Measurements from ENCODE around the gene LTA4H.
"Not testable (repeated sequence)": the region's sequence is repeated elsewhere in the genome, so short reads cannot be mapped to it uniquely, and the experiment has no call there.

The LTA4H gene

DNA sequence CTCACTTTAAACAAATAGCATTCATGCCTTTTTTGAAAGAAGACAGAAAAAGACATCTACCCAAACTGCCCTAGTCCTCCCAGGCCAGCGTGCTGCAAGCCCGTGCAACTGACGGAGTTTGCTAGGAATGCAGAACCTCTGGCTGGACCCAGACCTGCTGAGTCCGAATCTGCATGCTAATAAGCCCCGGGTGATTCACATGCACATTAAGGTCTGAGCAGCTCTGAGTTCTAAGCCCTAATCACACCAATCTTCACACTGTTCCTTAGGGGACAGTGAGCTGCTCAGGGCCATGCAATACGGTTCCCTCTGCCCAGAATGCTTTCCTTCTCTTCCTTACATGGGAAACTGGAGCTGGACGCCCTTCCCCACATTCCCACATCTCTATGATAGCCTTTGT, 64.5 kb downstream of the LTA4H start:
- no peak for FAIRE-seq
- TF ChIP-seq, protein P1, sequence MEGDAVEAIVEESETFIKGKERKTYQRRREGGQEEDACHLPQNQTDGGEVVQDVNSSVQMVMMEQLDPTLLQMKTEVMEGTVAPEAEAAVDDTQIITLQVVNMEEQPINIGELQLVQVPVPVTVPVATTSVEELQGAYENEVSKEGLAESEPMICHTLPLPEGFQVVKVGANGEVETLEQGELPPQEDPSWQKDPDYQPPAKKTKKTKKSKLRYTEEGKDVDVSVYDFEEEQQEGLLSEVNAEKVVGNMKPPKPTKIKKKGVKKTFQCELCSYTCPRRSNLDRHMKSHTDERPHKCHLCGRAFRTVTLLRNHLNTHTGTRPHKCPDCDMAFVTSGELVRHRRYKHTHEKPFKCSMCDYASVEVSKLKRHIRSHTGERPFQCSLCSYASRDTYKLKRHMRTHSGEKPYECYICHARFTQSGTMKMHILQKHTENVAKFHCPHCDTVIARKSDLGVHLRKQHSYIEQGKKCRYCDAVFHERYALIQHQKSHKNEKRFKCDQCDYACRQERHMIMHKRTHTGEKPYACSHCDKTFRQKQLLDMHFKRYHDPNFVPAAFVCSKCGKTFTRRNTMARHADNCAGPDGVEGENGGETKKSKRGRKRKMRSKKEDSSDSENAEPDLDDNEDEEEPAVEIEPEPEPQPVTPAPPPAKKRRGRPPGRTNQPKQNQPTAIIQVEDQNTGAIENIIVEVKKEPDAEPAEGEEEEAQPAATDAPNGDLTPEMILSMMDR (IDR thresholded peaks at IDR 0.05; ENCODE audit: insufficient read depth, missing control alignments) = no peak
- no peak for DNase-seq (ENCODE audit: insufficient read length, low spot score)

DNA sequence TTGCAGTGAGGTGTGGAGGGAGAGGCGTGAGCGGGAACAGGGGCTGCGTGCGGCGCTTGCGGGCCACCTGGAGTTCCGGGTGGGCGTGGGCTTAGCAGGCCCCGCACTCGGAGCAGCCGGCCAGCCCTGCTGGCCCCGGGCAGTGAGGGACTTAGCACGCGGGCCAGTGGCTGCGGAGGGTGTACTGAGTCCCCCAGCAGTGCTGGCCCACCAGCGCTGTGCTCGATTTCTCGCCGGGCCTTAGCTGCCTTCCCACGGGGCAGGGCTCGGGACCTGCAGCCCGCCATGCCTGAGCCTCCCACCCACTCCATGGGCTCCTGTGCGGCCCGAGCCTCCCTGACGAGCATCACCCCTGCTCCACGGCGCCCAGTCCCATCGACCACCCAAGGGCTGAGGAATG, 66.3 kb downstream of the LTA4H start:
- not testable (repeated sequence) for DNase-seq (ENCODE audit: insufficient read length, low spot score); FAIRE-seq

DNA sequence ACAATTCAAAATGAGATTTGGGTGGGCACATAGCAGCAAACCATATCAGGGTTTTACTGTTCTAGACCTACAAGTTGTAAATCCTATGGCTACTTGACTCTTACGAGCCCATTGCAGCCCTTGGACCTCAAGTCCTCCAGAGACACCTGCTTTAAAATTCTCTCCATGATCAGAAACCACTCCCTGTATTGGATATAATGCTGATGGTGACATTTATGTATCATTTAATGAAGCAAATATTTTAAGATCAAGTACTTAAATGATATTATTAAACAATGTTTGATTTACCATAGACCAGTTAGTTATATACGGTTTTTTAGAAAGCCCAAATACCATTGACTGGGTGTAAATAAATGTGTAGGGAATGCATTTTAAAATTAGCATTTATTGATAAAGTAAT, 68.1 kb downstream of the LTA4H start:
- TF ChIP-seq, protein P1 (IDR thresholded peaks at IDR 0.05; ENCODE audit: insufficient read depth, missing control alignments) = no peak
- no peak for FAIRE-seq
- DNase-seq (ENCODE audit: insufficient read length, low spot score) = no peak

DNA sequence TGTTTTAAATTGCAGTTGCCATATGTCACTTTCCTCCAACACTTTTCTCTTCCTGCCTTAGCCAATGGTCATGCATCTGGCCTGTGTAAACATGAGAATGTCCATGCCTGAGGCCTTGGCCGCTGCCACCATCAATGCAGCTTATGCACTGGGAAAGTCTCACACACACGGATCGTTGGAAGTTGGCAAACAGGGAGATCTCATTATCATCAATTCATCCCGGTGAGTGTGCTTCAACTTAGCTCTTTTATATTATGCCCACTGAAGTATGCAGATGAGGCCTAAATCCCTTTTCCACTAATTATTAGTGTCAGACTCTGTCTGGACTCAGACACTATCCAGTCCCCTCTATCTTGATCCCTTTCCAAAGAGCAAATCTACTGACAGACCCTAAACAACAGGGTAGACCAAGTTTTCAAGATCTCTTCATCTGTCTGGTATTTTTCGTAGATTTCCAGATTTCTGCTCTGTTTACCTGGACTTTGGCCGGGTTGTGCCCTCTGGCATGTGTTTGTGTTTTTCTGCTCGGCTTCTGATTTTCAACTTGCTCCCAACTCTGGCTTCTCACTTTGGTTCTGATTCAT, 69.0 kb downstream of the LTA4H start:
- TF ChIP-seq, protein P1 (IDR thresholded peaks at IDR 0.05; ENCODE audit: insufficient read depth, missing control alignments) = no peak
- FAIRE-seq (no peak), DNase-seq (ENCODE audit: insufficient read length, low spot score) (no peak)

DNA sequence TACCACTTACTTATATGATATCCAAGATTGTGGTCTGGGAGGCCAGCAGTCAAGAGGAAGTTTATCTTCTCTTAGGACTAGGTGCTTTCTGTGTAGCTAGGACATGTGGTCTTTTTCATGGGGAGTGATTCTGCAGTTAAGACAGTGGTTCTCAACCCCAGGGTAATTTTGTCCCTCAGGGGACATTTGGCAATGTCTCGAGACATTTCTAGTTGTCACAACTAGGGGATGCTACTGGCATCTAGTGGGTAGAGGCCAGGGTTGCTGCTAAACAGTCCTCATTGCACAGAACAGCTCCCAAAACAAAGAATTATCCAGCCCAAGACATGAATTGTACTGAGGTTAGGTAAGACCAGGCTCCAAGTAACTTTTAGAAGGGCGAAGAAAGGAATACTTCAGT, 72.3 kb downstream of the LTA4H start:
- TF ChIP-seq, protein P1 (IDR thresholded peaks at IDR 0.05; ENCODE audit: insufficient read depth, missing control alignments) = no peak
- FAIRE-seq (no peak), DNase-seq (ENCODE audit: insufficient read length, low spot score) (no peak)

DNA sequence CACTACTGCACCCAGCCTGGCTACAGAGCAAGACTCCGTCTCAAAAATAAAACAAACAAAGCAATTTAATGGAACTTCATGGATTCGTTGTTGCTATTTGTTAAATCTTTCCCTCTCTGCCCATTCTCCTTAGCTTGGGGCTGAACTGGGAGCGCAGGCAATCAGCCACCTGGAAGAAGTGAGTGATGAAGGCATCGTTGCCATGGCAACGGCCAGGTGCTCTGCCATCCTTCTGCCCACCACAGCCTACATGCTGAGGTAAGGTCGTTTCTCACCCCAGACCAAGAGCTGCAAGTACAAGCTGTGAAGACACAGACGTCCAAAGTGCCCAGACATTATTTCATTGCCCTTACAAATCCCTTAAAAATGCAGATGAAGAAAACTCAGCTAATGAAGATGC, 73.2 kb downstream of the LTA4H start:
- DNase-seq (ENCODE audit: insufficient read length, low spot score) = no peak
- FAIRE-seq = no peak
- TF ChIP-seq, protein P1 (IDR thresholded peaks at IDR 0.05; ENCODE audit: insufficient read depth, missing control alignments) = no peak

DNA sequence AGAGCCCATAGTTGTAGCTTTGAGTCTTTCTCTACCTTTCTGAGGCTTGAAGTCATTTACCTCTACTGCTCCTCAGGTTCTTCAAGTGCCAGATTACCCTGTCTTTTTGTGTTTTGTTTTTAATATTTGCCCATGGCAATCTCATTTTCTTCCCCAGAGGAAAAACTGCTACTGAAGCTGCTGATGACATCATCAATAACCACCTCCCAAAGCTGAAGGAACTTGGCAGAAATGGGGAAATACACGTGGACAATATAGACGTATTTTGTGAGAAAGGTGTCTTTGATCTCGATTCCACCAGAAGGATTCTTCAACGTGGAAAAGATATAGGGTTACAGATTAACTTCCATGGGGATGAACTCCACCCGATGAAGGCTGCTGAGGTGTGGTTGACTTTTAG, 75.1 kb downstream of the LTA4H start:
- DNase-seq (ENCODE audit: insufficient read length, low spot score) = no peak
- no peak for FAIRE-seq
- TF ChIP-seq, protein P1 (IDR thresholded peaks at IDR 0.05; ENCODE audit: insufficient read depth, missing control alignments) = no peak

DNA sequence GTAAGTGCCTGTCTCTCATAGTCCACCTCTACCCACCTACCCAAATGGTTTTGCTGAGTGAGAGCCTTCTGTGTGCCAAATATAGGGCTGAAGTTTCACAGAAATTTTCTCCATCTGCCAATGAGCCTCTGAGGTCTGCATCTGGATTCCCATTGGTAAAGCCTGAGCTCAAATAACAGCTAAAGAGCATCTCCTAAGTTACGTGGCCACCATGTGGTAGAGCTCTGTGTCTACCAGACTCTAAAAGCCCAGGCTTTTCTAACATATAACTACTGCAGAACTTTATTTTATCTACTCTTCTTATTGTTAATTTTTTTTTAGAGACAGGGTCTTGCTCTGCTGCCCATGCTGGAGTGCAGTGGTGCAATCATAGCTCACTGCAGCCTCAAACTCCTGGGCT, 76.3 kb downstream of the LTA4H start:
- TF ChIP-seq, protein P1 (IDR thresholded peaks at IDR 0.05; ENCODE audit: insufficient read depth, missing control alignments) = no peak
- DNase-seq (ENCODE audit: insufficient read length, low spot score) = no peak
- FAIRE-seq = no peak

Data from D721Med (cell line).